ENCODE results near the gene RNU1-1.
"Not testable (repeated sequence)": the region's sequence is repeated elsewhere in the genome, so short reads cannot be mapped to it uniquely, and the experiment has no call there.

Gene RNU1-1

GRCh38 chr1:16514107-16515055 lies at the start of gene RNU1-1:
Gene RNU1-1, minus strand, starts transcription at chr1:16514285.
- not testable (repeated sequence) for H3K4me1 ChIP-seq; H3K79me2 ChIP-seq; H3K9ac ChIP-seq; H3K9me3 ChIP-seq (ENCODE audit: control insufficient read depth, low read length); H3K36me3 ChIP-seq (ENCODE audit: control insufficient read depth, insufficient read depth, low read length); H3K27me3 ChIP-seq (ENCODE audit: control insufficient read depth, insufficient read depth, low read length)
- H3K4me3 ChIP-seq (ENCODE audit: low read depth, low read length), result peak within 1 kb of the TSS; percentile 57
- H3K27ac ChIP-seq, result peak within 1 kb of the TSS; percentile 89
- H3K4me2 ChIP-seq (ENCODE audit: low read length), result peak within 1 kb of the TSS; percentile 60
- H2AFZ ChIP-seq, result peak within 1 kb of the TSS; percentile 73

GRCh38 chr1:16561035-16561434 lies 47.0 kb upstream of the RNU1-1 start:
- H3K4me1 ChIP-seq; H3K4me3 ChIP-seq (ENCODE audit: low read depth, low read length); H3K36me3 ChIP-seq (ENCODE audit: control insufficient read depth, insufficient read depth, low read length); H3K79me2 ChIP-seq; H2AFZ ChIP-seq; H3K4me2 ChIP-seq (ENCODE audit: low read length); H3K9me3 ChIP-seq (ENCODE audit: control insufficient read depth, low read length); H3K9ac ChIP-seq; H3K27ac ChIP-seq; H3K27me3 ChIP-seq (ENCODE audit: control insufficient read depth, insufficient read depth, low read length): not testable (repeated sequence)

GRCh38 chr1:16560498-16560897 lies 46.4 kb upstream of the RNU1-1 start:
- not testable (repeated sequence) for H3K36me3 ChIP-seq (ENCODE audit: control insufficient read depth, insufficient read depth, low read length)

GRCh38 chr1:16559688-16560087 lies 45.6 kb upstream of the RNU1-1 start:
- H3K9ac ChIP-seq; H3K9me3 ChIP-seq (ENCODE audit: control insufficient read depth, low read length); H2AFZ ChIP-seq; H3K79me2 ChIP-seq; H3K4me1 ChIP-seq; H3K27me3 ChIP-seq (ENCODE audit: control insufficient read depth, insufficient read depth, low read length); H3K4me3 ChIP-seq (ENCODE audit: low read depth, low read length); H3K27ac ChIP-seq; H3K36me3 ChIP-seq (ENCODE audit: control insufficient read depth, insufficient read depth, low read length); H3K4me2 ChIP-seq (ENCODE audit: low read length): not testable (repeated sequence)

More at GRCh38 chr1:16560498-16560897, 46.4 kb upstream of the RNU1-1 start:
- H3K27ac ChIP-seq; H3K9me3 ChIP-seq (ENCODE audit: control insufficient read depth, low read length); H3K4me3 ChIP-seq (ENCODE audit: low read depth, low read length); H2AFZ ChIP-seq; H3K9ac ChIP-seq; H3K27me3 ChIP-seq (ENCODE audit: control insufficient read depth, insufficient read depth, low read length); H3K4me1 ChIP-seq; H3K79me2 ChIP-seq; H3K4me2 ChIP-seq (ENCODE audit: low read length): not testable (repeated sequence)

GRCh38 chr1:16557034-16557433 lies 42.9 kb upstream of the RNU1-1 start:
- not testable (repeated sequence) for H3K27me3 ChIP-seq (ENCODE audit: control insufficient read depth, insufficient read depth, low read length); H3K36me3 ChIP-seq (ENCODE audit: control insufficient read depth, insufficient read depth, low read length); H2AFZ ChIP-seq; H3K4me2 ChIP-seq (ENCODE audit: low read length); H3K9me3 ChIP-seq (ENCODE audit: control insufficient read depth, low read length); H3K27ac ChIP-seq; H3K9ac ChIP-seq; H3K79me2 ChIP-seq; H3K4me1 ChIP-seq; H3K4me3 ChIP-seq (ENCODE audit: low read depth, low read length)

GRCh38 chr1:16553244-16553643 lies 39.2 kb upstream of the RNU1-1 start:
- H3K27ac ChIP-seq; H3K27me3 ChIP-seq (ENCODE audit: control insufficient read depth, insufficient read depth, low read length); H3K36me3 ChIP-seq (ENCODE audit: control insufficient read depth, insufficient read depth, low read length); H3K4me2 ChIP-seq (ENCODE audit: low read length); H3K9ac ChIP-seq; H3K4me3 ChIP-seq (ENCODE audit: low read depth, low read length); H3K4me1 ChIP-seq; H3K9me3 ChIP-seq (ENCODE audit: control insufficient read depth, low read length); H2AFZ ChIP-seq; H3K79me2 ChIP-seq: not testable (repeated sequence)

- not testable (repeated sequence) for H3K4me2 ChIP-seq (ENCODE audit: low read length); H3K9me3 ChIP-seq (ENCODE audit: control insufficient read depth, low read length)
Measured at GRCh38 chr1:16550212-16550918, 36.3 kb upstream of the RNU1-1 start.

GRCh38 chr1:16549545-16549944 lies 35.5 kb upstream of the RNU1-1 start:
- H3K4me3 ChIP-seq (ENCODE audit: low read depth, low read length); H3K9me3 ChIP-seq (ENCODE audit: control insufficient read depth, low read length); H3K4me2 ChIP-seq (ENCODE audit: low read length); H2AFZ ChIP-seq; H3K27ac ChIP-seq; H3K36me3 ChIP-seq (ENCODE audit: control insufficient read depth, insufficient read depth, low read length); H3K27me3 ChIP-seq (ENCODE audit: control insufficient read depth, insufficient read depth, low read length); H3K4me1 ChIP-seq; H3K9ac ChIP-seq; H3K79me2 ChIP-seq: not testable (repeated sequence)

More at GRCh38 chr1:16550212-16550918, 36.3 kb upstream of the RNU1-1 start:
- H3K27ac ChIP-seq; H3K27me3 ChIP-seq (ENCODE audit: control insufficient read depth, insufficient read depth, low read length); H3K79me2 ChIP-seq; H3K4me3 ChIP-seq (ENCODE audit: low read depth, low read length); H2AFZ ChIP-seq; H3K9ac ChIP-seq; H3K36me3 ChIP-seq (ENCODE audit: control insufficient read depth, insufficient read depth, low read length); H3K4me1 ChIP-seq: not testable (repeated sequence)

GRCh38 chr1:16547502-16548241 lies 33.6 kb upstream of the RNU1-1 start:
- H3K4me2 ChIP-seq (ENCODE audit: low read length), result not testable (repeated sequence)

GRCh38 chr1:16545682-16546095 lies 31.6 kb upstream of the RNU1-1 start:
- not testable (repeated sequence) for H3K27ac ChIP-seq; H3K9me3 ChIP-seq (ENCODE audit: control insufficient read depth, low read length); H3K27me3 ChIP-seq (ENCODE audit: control insufficient read depth, insufficient read depth, low read length); H3K9ac ChIP-seq; H2AFZ ChIP-seq; H3K4me3 ChIP-seq (ENCODE audit: low read depth, low read length); H3K79me2 ChIP-seq; H3K4me2 ChIP-seq (ENCODE audit: low read length); H3K36me3 ChIP-seq (ENCODE audit: control insufficient read depth, insufficient read depth, low read length); H3K4me1 ChIP-seq

More at GRCh38 chr1:16547502-16548241, 33.6 kb upstream of the RNU1-1 start:
- not testable (repeated sequence) for H3K79me2 ChIP-seq; H2AFZ ChIP-seq; H3K27ac ChIP-seq; H3K4me3 ChIP-seq (ENCODE audit: low read depth, low read length); H3K36me3 ChIP-seq (ENCODE audit: control insufficient read depth, insufficient read depth, low read length); H3K9me3 ChIP-seq (ENCODE audit: control insufficient read depth, low read length); H3K9ac ChIP-seq; H3K27me3 ChIP-seq (ENCODE audit: control insufficient read depth, insufficient read depth, low read length); H3K4me1 ChIP-seq
